Adipose tissue (tissue), 3 donors: ENCODE measurements around the gene SLC39A11. TPM values are rescaled to one million over a fixed set of nuclear protein-coding genes. Genes with fewer than 3 reads are reported as not detected.
"Not testable (repeated sequence)": the region's sequence is repeated elsewhere in the genome, so short reads cannot be mapped to it uniquely, and the experiment has no call there.

Experiments used
- H3K27ac ChIP-seq: one replicate; pipeline ENCODE4 v1.5.1; 2013; ENCODE audit warnings: low read depth, low read length
- WGBS, 3 donors: extraction: QIAGEN DNeasy Blood & Tissue Kit; methylation state at CpG; one replicate each; pipeline ENCODE4 v1.1.7; 2013; 5-methylcytosine and 5-hydroxymethylcytosine counted together
- polyA plus RNA-seq, 3 donors: library from polyadenylated mRNA; stranded (reverse); fragments of 200-250 nt; gene quantifications; one replicate each; pipeline ENCODE4 v1.2.3, GENCODE V29; 2013
- donor health status: healthy with polysubstance abuse.
- donor health status: Bipolar disorder and iron deficiency.
- donor health status: healthy.

The SLC39A11 gene
- polyA plus RNA-seq, 3 donors: 6.1 to 19.4 (median 7.6) TPM

DNA sequence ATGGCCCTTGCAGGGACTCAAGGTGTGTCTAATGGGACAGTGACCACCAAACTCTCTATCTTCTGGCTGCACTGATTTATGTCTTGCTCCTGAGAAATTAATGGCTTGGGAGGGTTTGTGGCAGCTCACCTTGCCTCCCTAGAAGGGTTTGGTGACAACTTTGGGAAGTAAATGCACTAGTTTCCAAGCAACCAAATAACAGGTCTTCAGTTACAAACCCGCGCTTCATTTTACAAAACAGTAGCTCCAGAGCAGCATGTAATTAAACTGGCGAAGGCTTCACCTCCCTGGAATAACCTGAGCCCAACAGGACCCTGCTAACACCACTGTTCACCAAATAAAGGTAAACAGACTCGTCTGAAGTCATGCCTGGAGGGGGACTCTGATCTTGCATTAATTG is 318.3 kb downstream of the SLC39A11 start:
- 90 to 96% (median 92%) methylated on average over 4 of the region's 4 CpGs for WGBS, 3 donors
- H3K27ac ChIP-seq: no peak overlapping the region

DNA sequence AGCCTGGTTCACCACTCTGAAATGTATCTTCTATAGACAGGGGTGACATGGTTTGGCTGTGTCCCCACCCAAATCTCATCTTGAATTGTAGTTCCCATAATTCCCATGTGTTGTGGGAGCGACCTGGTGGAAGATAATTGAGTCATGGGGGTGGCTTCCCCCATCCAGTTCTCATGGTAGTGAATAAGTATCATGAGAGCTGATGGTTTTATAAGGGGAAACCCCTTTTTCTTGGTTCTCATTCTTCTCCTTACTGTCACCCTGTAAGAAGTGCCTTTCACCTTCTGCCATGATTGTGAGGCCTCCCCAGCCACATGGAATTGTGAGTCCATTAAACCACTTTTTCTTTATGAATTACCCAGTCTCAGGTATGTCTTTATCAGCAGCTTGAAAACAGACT is 319.3 kb downstream of the SLC39A11 start:
- WGBS, 3 donors: 100% methylated on average over 1 of the region's 1 CpG
- not testable (repeated sequence) for H3K27ac ChIP-seq

GRCh38 chr17:72772331-72772821 is 320.1 kb downstream of the SLC39A11 start:
- H3K27ac ChIP-seq: no peak overlapping the region
- 95 to 96% (median 95%) methylated on average over 7 of the region's 7 CpGs for WGBS, 3 donors

DNA sequence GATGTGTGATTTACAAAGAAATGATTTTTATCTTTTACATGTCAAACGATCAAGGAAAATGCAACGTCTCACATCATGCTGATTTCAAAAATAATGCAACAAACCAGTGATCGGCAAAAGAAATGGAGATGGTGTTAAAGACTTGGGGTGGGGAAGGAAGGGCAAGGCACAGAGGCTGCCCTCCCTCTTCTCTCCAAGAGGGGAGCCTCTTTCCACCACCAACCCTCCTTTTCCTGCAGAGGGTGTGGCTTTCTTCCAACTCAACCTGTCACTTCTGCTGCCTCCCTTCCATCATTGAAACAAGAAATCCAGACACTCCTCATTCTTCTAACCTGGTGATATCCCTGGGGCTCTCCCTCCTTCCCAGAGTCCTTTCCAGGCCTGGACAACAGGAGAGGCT is 320.8 kb downstream of the SLC39A11 start:
- no peak overlapping the region for H3K27ac ChIP-seq
- 93 to 96% (median 95%) methylated on average over 3 of the region's 3 CpGs for WGBS, 3 donors

GRCh38 chr17:72766761-72767356 is 325.6 kb downstream of the SLC39A11 start:
- H3K27ac ChIP-seq: no peak overlapping the region
- WGBS, 3 donors: 83 to 91% (median 87%) methylated on average over 4 of the region's 4 CpGs

DNA sequence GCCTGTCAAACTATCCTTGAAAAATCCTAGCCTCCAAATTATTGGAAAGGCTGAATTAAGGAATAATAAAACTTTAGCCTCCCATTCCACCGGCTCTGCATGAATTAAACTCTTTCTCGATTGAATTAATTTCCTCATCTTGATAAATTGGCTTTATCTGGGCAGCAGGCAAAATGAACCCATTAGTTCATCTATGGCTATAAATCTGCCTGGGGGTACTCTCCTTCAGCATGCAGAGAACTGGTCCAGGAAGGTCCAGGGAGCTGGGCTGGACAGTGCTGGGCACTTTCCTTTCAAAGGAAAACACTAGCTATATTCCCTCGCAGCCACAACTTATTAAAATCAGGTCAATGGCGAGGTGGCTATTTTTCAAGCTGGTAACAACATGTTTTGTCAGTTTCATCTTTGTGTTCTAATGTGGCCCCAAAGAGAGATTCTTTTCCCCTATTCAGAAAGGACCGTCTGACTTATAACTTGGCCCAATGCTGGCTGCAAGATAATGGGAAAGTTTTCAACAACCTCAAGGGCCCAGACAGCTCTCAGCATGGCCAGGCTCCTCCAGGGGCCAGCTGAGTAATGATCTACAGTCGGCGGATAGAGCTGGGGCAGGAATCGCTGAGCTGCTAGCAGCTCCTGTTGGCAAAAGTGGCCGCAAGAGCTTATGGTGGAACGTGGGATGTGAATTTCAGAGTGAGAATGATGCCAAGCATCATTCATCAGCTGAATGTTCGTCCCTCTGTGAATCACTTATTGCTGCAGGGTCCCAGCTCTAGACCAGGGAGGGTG is 326.9 kb downstream of the SLC39A11 start:
- no peak overlapping the region for H3K27ac ChIP-seq
- 91 to 94% (median 92%) methylated on average over 11 of the region's 11 CpGs for WGBS, 3 donors

DNA sequence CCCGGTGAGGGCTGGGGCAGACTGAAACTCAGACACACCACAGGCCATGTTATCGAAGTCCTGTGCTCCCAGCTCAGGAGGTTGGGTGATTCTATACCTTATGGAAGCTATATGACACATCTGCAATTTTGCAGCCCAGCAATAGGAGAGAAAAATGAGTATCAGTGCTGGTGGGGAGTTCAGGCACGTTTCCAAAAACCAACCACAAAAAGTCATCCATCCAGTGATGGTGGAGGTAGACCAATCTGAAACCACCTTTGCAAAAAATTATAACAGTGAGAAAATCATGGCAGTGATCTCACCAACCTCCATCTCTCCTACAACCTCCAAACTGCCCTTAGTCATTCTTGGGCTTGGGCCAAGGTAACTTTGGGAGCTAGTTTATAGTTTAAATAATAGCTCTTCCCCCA is 327.9 kb downstream of the SLC39A11 start:
- 72 to 88% (median 87%) methylated on average over 3 of the region's 3 CpGs for WGBS, 3 donors
- H3K27ac ChIP-seq: no peak overlapping the region

GRCh38 chr17:72763981-72764380 is 328.5 kb downstream of the SLC39A11 start:
- WGBS, 3 donors: 71 to 87% (median 76%) methylated on average over 5 of the region's 5 CpGs

DNA sequence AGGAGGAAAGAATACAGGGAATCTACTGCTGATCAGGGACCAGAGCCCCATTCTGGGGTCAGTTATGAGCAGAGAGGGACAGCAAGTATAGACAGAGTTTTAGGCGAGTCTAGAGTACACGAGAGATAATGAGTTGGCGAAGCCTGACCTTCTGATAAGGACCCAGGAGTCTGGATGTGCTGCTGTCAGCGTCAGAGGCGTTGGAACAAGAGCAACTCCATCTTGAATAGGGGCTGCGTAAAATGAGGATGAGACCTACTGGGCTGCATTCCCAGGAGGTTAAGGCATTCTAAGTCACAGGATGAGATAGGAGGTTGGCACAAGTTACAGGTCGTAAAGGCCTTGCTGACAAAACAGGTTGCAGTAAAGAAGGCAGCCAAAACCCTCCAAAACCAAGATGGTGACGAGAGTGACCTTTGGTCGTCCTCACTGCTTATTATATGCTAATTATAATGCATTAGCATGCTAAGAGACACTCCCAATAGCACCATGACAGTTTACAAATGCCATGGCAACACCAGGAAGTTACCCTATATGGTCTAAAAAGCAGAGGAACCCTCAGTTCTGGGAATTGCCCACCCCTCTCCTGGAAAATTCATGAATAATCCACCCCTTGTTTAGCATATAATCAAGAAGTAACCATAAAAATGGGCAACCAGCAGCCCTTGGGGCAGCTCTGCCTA is 330.5 kb downstream of the SLC39A11 start:
- not testable (repeated sequence) for H3K27ac ChIP-seq
- WGBS, 3 donors: 89 to 93% (median 92%) methylated on average over 9 of the region's 9 CpGs

More at GRCh38 chr17:72763981-72764380, 328.5 kb downstream of the SLC39A11 start:
- no peak overlapping the region for H3K27ac ChIP-seq

DNA sequence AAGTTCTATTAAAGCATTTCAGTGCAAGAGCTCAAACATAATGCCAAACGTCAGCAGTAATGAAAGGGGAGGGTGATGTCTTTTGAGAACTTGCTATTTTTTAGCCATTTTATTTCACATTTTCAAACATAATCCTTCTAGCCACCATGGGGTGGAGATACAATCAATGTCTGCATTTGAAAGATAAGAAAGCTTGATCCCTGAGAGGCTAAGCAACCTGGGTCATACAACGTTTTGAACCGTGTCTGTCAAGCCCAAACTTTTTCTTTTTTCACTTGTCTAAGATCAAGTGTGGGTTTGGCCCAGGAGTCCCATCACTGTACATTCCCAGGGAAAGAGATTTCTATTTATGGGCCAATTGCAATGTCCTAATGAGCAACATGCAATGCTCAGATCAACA is 331.1 kb downstream of the SLC39A11 start:
- H3K27ac ChIP-seq: no peak overlapping the region
- WGBS, 3 donors: 61 to 74% (median 65%) methylated on average over 3 of the region's 3 CpGs

GRCh38 chr17:72760368-72760767 is 332.1 kb downstream of the SLC39A11 start:
- WGBS, 3 donors: 93 to 98% (median 94%) methylated on average over 6 of the region's 6 CpGs
- H3K27ac ChIP-seq: no peak overlapping the region

GRCh38 chr17:72759301-72759700 is 333.2 kb downstream of the SLC39A11 start:
- 73 to 82% (median 79%) methylated on average over 2 of the region's 2 CpGs for WGBS, 3 donors
- H3K27ac ChIP-seq: no peak overlapping the region

GRCh38 chr17:72756256-72756655 is 336.2 kb downstream of the SLC39A11 start:
- H3K27ac ChIP-seq: no peak overlapping the region
- WGBS, 3 donors: 96 to 98% (median 96%) methylated on average over 3 of the region's 3 CpGs

DNA sequence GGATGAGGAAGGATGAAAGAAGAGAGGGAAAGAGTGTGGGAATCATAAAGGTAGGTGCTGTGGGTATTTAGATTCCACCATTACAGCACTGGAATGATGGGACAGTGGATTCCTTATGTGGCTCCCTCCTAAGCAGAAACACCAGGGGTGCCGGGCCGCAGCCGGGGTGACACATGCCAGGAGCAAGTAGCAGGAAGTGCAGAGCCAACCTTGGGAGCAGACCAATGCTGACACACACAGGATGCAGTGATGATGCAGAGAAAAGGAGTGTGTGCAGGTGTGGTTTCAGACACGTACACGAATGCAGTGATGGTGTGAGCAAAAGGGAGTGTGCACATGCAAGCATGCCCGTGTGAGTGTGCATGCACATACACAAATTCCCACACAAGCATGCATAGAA is 338.0 kb downstream of the SLC39A11 start:
- WGBS, 3 donors: 84 to 93% (median 88%) methylated on average over 6 of the region's 6 CpGs
- H3K27ac ChIP-seq: no peak overlapping the region

DNA sequence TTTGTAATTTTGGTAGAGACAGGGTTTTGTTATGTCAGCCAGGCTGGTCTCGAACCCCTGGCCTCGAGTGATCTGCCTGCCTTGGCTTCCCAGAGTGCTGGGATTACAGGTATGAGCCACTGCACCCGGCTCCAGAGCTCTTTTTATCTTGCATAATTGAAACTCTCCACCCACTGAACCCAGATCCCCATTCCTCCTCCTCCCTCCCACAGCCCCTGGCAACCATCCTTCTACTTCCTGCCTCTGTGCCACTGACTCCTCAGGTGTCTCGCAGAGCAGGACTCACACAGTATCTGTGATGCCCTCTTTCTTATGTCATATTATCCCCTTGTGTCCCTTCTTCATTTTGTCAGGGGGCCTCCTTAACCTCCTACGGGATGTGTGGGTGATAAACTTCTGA is 340.7 kb downstream of the SLC39A11 start:
- no peak overlapping the region for H3K27ac ChIP-seq
- 78 to 89% (median 83%) methylated on average over 5 of the region's 5 CpGs for WGBS, 3 donors

DNA sequence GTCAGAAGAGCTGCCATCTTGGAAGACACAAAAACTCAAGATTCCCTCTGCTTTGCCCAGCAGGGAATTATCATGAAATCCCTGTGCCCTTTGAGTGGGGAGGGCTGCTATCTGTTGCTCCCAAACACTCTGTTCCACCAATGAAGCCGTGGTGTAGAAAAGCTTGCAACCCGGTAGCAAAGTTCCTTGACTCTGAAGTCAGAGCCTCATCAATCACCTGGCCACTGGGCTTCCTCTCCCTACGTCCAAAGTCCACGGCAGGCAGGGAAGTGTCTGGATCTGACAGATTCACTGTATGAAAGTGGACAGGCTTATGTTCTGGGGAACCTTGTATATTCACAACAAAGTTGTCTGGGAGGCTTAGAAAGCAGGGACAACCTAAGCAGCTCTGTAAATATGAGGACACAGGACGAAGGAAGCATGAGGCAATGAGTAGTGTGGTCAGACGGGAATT is 343.3 kb downstream of the SLC39A11 start:
- no peak overlapping the region for H3K27ac ChIP-seq
- WGBS, 3 donors: 55 to 87% (median 85%) methylated on average over 6 of the region's 6 CpGs

- no peak overlapping the region for H3K27ac ChIP-seq
- WGBS, 3 donors: 76 to 89% (median 89%) methylated on average over 5 of the region's 5 CpGs
Observed at GRCh38 chr17:72747501-72747900, 345.0 kb downstream of the SLC39A11 start.

- 95 to 100% (median 99%) methylated on average over 2 of the region's 2 CpGs for WGBS, 3 donors
- H3K27ac ChIP-seq: no peak overlapping the region
Observed at GRCh38 chr17:72745241-72745640, 347.2 kb downstream of the SLC39A11 start.

DNA sequence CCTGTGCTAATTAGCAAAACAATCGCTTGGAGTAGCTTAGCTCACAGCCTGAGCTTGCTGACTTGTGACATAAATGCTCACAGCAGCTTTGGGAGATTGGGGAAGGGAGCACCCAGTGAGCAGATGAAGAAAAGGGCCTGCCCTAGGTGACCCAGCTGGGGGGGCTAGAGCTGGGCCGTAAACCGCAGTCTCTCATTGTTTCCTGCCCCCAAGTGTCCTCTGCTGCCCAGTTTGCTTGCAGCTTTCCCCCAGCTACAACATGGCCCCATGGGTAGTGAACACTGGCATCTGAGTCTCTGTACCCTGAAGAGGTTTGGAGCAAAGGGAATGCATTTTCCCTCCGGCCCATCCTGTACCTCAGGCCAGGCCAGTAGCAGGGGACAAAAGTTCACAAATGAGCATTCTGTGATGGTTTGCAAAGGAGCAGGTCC is 349.4 kb downstream of the SLC39A11 start:
- whole genome bisulfite sequencing, 3 donors: 71 to 88% (median 85%) methylated on average over 4 of the region's 4 CpGs
- H3K27ac ChIP-seq: no peak overlapping the region
